GM19193 (cell line): ENCODE results near the gene MOV10.

ENCODE experiments used
- POLR2A ChIP-seq: IDR thresholded peaks from 4 replicates; pipeline ENCODE4 v1.6.1; 2011; ENCODE audit not compliant: insufficient read depth, insufficient read length; ENCODE audit errors: extremely low read depth

MOV10 gene

GRCh38 chr1:112702067-112702395 is 27.6 kb downstream of the MOV10 start:
- no peak for TF ChIP-seq POLR2A

- peak; percentile 9 for TF ChIP-seq POLR2A
These were observed 28.2 kb downstream of the MOV10 start for GRCh38 chr1:112702420-112703261.

GRCh38 chr1:112703706-112704105 is 29.2 kb downstream of the MOV10 start:
- TF ChIP-seq POLR2A, result no peak

- no peak for TF ChIP-seq POLR2A
These were observed 30.0 kb downstream of the MOV10 start for GRCh38 chr1:112704391-112704933.

GRCh38 chr1:112704934-112705627 is 30.6 kb downstream of the MOV10 start:
- TF ChIP-seq POLR2A, result peak; percentile 69

- peak; percentile 61 for TF ChIP-seq POLR2A
These were observed 32.2 kb downstream of the MOV10 start, which contains the start of gene RHOC for GRCh38 chr1:112706505-112707220. Gene RHOC (minus strand): TSS chr1:112707127. CDS start chr1:112703799, 3,328 bp downstream.

GRCh38 chr1:112707221-112708001 is 33.0 kb downstream of the MOV10 start:
- peak; percentile 44 for TF ChIP-seq POLR2A

GRCh38 chr1:112708002-112708448 is 33.6 kb downstream of the MOV10 start:
- no peak for TF ChIP-seq POLR2A

- no peak for TF ChIP-seq POLR2A
These were observed 34.0 kb downstream of the MOV10 start for GRCh38 chr1:112708489-112708888.

GRCh38 chr1:112710159-112710558 is 35.7 kb downstream of the MOV10 start:
- TF ChIP-seq POLR2A, result no peak

- no peak for TF ChIP-seq POLR2A
These were observed 36.1 kb downstream of the MOV10 start for GRCh38 chr1:112710586-112710985.

GRCh38 chr1:112711041-112711440 is 36.6 kb downstream of the MOV10 start:
- no peak for TF ChIP-seq POLR2A

GRCh38 chr1:112711670-112712069 is 37.2 kb downstream of the MOV10 start:
- no peak for TF ChIP-seq POLR2A

- no peak for TF ChIP-seq POLR2A
These were observed 37.7 kb downstream of the MOV10 start for GRCh38 chr1:112712191-112712590.

- no peak for TF ChIP-seq POLR2A
These were observed 38.3 kb downstream of the MOV10 start for GRCh38 chr1:112712701-112713128.
